ENCODE measurements around the gene PNMA6F. TPM values are rescaled to one million over a fixed set of nuclear protein-coding genes. Genes with fewer than 3 reads are reported as not detected.
"Not testable (repeated sequence)": the region's sequence is repeated elsewhere in the genome, so short reads cannot be mapped to it uniquely, and the experiment has no call there.

PNMA6F gene
- total RNA-seq, 2 donors from 2014 or later = 0.97 TPM; not detected in 1

DNA sequence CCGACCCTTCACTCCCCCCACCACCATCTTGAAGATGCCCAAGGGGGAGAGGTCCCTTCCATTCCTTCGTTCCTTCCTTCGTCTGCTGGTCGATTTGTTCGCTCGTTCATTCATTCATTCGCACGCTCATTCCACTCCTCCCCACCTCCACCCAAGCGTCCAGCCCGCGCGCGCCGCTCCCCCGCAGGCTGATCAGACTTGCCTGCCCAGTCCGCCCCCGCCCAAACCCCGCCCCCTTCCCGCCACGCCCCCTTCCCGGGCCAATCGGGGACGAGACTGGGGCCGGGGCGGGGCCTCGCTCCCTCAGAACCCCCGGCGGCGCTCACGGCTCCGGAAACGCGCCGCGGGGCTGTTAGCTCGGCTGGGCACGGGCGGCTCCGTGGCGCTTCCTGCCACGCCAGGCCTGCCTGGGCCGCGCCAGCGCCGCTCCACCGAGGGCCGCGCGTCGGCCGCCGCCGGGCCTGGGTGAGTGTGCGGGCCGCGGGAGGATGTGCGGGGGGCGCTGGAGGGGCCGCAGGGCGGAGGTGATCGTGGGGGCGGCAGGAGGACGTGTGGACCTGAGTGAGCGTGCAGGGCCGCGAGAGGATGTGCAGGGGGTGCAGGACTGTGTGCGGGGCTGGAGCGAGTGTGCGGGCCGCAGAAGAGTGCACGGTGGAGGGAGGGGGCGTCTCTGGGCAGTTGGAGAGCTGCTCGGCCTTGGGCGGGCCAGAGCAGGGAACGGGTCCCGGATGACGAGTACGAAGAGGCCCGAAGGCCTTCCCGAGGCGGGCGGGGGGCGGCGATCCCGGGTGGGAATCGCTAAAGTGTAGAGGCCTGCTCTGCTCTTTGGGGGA is 12.5 kb upstream of the PNMA6F start, which contains the start of gene ZNF275:
Gene ZNF275 (plus strand): TSS at position 333 of the 833 bp plus-strand sequence. CDS start 2,527 bp downstream, outside the sequence.
- DNase-seq (ENCODE audit: low spot score) = peak; percentile 59
- intact Hi-C loops (cut with DNase I) = no loop called here
- no peaks in the 10 kb centered on the region for H3K4me1 ChIP-seq (replicated peaks)
- peak; percentile 56 for TF ChIP-seq POLR2A (IDR thresholded peaks at IDR 0.05)
- TF ChIP-seq, protein P1, sequence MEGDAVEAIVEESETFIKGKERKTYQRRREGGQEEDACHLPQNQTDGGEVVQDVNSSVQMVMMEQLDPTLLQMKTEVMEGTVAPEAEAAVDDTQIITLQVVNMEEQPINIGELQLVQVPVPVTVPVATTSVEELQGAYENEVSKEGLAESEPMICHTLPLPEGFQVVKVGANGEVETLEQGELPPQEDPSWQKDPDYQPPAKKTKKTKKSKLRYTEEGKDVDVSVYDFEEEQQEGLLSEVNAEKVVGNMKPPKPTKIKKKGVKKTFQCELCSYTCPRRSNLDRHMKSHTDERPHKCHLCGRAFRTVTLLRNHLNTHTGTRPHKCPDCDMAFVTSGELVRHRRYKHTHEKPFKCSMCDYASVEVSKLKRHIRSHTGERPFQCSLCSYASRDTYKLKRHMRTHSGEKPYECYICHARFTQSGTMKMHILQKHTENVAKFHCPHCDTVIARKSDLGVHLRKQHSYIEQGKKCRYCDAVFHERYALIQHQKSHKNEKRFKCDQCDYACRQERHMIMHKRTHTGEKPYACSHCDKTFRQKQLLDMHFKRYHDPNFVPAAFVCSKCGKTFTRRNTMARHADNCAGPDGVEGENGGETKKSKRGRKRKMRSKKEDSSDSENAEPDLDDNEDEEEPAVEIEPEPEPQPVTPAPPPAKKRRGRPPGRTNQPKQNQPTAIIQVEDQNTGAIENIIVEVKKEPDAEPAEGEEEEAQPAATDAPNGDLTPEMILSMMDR (IDR thresholded peaks at IDR 0.05) = no peak
- TF ChIP-seq POLR2AphosphoS5 (IDR thresholded peaks at IDR 0.05) = peak; percentile 48
- H3K36me3 ChIP-seq = no peaks in the 10 kb centered on the region
- H3K27ac ChIP-seq = peak within 1 kb of the TSS in 1 of 2 donors; percentile 35
- H3K9me3 ChIP-seq = no peaks in the 10 kb centered on the region
- under 1% methylated on average over 59 of the region's 86 CpGs for WGBS
- H3K27me3 ChIP-seq (replicated peaks; ENCODE audit: insufficient read depth) = no peaks in the 10 kb centered on the region
- peak within 1 kb of the TSS; percentile 56 to 58 for H3K4me3 ChIP-seq

DNA sequence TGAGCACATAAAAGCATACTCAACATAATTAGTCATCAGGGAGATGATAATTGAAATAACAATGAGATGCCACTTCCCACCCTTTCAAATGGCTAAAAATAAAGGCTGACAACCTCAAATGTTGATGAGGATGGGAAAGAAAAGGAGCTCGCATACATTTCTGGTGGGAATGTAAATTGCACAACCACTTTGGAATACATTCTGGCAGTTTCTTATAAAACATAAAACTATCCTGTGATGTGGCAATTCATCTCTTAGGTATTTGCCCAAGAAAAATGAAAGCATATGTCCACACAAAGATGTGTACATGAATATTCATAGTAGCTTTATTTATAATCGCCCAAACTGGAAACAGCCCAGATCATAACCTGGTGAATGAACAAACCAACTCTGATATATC is 11.7 kb upstream of the PNMA6F start:
- Histone ChIP-seq H3K9me3 (no peaks in the 10 kb centered on the region), H3K4me3 (no peak overlapping the region), H3K27me3 (replicated peaks; ENCODE audit: insufficient read depth) (no peaks in the 10 kb centered on the region), H3K27ac (no peak overlapping the region), H3K4me1 (replicated peaks) (no peaks in the 10 kb centered on the region), H3K36me3 (no peaks in the 10 kb centered on the region)
- intact Hi-C loops (cut with DNase I) = no loop called here
- 78% methylated on average over 2 of the region's 2 CpGs for WGBS
- TF ChIP-seq POLR2A (IDR thresholded peaks at IDR 0.05) (no peak), POLR2AphosphoS5 (IDR thresholded peaks at IDR 0.05) (no peak)
- TF ChIP-seq, protein P1 (IDR thresholded peaks at IDR 0.05) = no peak
- DNase-seq (ENCODE audit: low spot score) = no peak

DNA sequence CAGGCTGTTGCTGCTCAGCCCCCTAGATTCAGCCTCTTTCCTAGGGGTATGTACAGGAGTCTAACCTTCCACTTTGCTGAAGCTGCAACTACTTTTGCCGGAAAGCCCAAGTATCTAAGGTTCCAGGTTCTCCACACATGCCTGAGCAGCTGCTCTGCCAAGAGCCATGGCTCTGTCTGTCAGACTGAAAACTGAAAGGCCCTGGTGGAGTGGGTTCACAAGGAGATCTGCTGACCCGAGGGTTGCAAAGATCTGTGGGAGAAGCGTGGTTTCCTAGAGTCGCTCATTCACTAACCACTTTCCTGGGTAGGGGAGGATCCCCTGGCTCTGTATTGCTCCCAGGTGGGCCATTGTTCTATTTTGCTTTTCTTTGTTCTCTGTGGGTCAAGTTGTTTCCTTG is 6.0 kb upstream of the PNMA6F start:
- no peak overlapping the region for H3K4me3 ChIP-seq
- WGBS = 87% methylated on average over 4 of the region's 4 CpGs
- DNase-seq (ENCODE audit: low spot score) = no peak
- intact Hi-C loops (cut with DNase I) = no loop called here
- no peak overlapping the region for H3K27ac ChIP-seq
- H3K4me1 ChIP-seq (replicated peaks) = no peaks in the 10 kb centered on the region
- no peaks in the 10 kb centered on the region for H3K36me3 ChIP-seq
- TF ChIP-seq, protein P1 (IDR thresholded peaks at IDR 0.05) = no peak
- no peak for TF ChIP-seq POLR2AphosphoS5 (IDR thresholded peaks at IDR 0.05)
- no peak for TF ChIP-seq POLR2A (IDR thresholded peaks at IDR 0.05)
- no peaks in the 10 kb centered on the region for H3K9me3 ChIP-seq
- H3K27me3 ChIP-seq (replicated peaks; ENCODE audit: insufficient read depth) = no peaks in the 10 kb centered on the region

DNA sequence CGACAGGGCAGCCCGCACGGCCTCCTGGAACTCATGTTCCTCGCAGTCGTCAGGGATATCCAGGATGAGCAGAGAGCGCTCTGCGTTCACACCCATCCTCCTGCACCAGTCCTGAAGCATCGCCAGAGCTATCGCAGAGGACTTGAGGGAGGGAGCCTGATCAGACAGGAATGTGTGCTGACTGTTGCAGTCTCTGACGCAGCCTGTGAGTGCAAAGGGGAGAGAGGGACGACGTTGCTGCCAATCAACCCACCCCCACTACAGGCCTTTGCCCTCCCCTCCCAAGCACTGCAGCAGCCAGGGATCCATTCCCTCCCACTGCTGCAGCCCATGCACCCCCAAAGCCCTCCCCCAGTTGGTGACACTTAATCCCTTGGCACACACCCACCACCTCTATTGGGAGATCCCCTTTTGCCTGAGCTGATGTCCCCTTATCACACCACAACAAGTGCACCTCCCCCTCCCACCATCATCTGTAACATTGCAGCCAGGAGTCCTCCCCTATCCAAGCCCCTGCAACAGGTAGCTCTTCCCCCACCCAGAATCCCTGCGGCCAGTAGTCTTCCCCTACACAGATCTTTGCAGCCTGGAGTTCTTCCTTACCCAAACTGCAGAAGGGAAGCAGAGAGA is 897 bp downstream of the PNMA6F start:
- DNase-seq (ENCODE audit: low spot score) = no peak
- intact Hi-C loops (cut with DNase I) = no loop called here
- H3K4me1 ChIP-seq (replicated peaks) = no peaks in the 10 kb centered on the region
- H3K4me3 ChIP-seq = no peak overlapping the region
- 17% methylated on average over 4 of the region's 13 CpGs for whole genome bisulfite sequencing
- no peaks in the 10 kb centered on the region for H3K9me3 ChIP-seq
- no peak overlapping the region for H3K27ac ChIP-seq
- H3K27me3 ChIP-seq (replicated peaks; ENCODE audit: insufficient read depth) = no peaks in the 10 kb centered on the region
- TF ChIP-seq POLR2AphosphoS5 (IDR thresholded peaks at IDR 0.05) (no peak), POLR2A (IDR thresholded peaks at IDR 0.05) (no peak)
- TF ChIP-seq, protein P1 (IDR thresholded peaks at IDR 0.05) = no peak
- no peaks in the 10 kb centered on the region for H3K36me3 ChIP-seq

DNA sequence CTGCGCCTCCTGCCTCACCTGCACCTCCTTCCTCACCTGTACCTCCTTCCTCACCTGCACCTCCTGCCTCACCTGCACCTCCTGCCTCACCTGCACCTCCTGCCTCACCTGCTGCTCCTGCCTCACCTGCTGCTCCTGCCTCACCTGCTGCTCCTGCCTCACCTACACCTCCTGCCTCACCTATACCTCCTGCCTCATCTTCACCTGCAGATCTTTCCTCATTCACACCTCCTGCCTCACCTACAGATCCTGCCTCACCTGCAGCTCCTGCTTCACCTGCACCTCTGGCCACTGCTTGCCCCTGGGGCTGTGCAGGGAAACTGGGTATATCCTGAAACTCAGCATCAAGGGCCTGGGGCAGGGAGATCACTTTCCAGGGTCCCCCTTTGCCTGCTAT is 1.5 kb downstream of the PNMA6F start:
- intact Hi-C loops (cut with DNase I); H3K27me3 ChIP-seq (replicated peaks; ENCODE audit: insufficient read depth); H3K4me3 ChIP-seq; H3K4me1 ChIP-seq (replicated peaks); H3K36me3 ChIP-seq; DNase-seq (ENCODE audit: low spot score); H3K27ac ChIP-seq; H3K9me3 ChIP-seq: not testable (repeated sequence)
- WGBS = 89% methylated on average over 1 of the region's 1 CpG
